SKM-1 (cell line): ENCODE results near the gene CDC42EP1.
"Not testable (repeated sequence)": the region's sequence is repeated elsewhere in the genome, so short reads cannot be mapped to it uniquely, and the experiment has no call there.

Experiments
- DNase-seq: peaks from one replicate; lab custom pipeline; 2025; ENCODE audit not compliant: unreplicated experiment; lab: John Stamatoyannopoulos, UW

CDC42EP1 gene

DNA sequence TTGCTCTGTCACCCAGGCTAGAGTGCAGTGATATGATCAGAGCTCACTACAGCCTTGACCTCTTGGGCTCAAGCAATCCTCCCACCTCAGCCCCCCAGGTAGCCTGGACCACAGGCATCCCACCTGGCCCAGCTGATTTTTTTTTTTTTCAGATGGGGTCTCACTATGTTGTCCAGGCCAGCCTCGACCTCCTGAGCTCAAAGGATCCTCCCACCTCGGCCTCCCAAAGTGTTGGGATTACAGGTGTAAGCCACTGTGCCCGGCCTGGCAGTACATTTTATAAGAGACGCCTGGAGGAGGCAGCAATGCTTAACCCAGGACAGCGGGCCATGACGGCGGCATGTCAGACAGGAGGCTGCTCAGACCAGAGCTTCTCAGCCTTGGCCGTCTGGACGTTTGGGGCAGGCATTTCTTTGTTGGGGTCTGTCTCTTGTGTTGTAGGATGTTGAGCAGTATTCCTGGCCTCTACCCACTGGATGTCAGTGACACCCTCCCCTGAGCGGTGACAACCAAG, 15.3 kb downstream of the CDC42EP1 start:
- DNase-seq = no peak

DNA sequence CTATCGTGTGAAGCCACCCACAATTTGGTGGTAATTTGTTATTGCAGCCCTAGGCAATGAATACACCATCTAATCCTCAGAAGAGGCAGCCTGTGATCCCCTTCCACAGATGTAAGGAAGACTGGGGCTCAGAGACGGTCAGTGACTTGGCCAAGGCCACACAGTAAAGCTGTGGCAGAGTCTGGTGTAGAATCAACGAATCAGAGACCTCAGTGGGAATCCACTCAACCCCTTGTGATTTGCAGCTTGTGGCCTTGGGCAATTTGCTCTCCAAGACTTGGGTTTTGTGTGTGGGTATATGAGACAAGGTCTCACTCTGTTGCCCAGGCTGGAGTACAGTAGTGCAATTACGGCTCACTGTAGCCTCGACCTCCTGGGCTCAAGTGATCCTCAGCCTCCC, 17.7 kb downstream of the CDC42EP1 start:
- DNase-seq = no peak

DNA sequence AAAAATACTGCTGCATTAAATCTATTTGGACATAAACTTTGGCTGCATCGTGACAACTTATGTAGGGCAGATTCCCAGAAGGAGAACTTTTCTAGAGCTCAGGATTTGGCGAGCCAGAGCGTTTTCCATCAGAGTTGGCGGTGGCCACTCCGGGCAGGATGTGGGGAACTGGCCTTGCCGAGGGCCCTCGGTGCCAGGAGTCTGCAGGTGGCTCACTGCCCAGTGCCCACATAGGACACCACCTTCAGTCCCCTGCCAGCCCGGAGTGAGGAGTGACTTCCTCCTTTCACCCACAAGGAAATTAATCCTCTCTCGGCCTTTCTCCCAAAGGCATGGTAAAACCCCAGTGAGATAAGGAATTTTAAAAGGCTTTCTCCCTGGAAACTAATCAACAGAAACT, 21.2 kb downstream of the CDC42EP1 start:
- no peak for DNase-seq

DNA sequence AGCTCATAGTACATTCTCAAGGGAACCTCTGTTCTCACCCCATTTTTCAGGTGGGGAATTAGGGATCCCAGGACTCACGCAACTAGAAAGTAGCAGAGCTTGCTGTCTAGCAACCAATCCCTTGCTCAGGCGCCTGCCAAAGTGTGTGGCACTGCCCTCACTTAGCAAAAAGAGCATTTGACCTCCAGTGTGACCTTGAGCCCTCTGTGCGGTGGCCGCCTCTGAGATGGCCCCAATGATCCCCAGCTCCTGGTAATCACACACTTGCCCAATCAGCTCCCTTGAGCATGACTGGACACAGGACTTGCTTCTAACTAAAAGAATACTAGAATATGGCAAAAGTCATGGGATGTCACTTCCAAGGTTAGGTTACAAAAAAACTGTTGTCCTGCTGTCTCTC, 22.2 kb downstream of the CDC42EP1 start:
- no peak for DNase-seq

DNA sequence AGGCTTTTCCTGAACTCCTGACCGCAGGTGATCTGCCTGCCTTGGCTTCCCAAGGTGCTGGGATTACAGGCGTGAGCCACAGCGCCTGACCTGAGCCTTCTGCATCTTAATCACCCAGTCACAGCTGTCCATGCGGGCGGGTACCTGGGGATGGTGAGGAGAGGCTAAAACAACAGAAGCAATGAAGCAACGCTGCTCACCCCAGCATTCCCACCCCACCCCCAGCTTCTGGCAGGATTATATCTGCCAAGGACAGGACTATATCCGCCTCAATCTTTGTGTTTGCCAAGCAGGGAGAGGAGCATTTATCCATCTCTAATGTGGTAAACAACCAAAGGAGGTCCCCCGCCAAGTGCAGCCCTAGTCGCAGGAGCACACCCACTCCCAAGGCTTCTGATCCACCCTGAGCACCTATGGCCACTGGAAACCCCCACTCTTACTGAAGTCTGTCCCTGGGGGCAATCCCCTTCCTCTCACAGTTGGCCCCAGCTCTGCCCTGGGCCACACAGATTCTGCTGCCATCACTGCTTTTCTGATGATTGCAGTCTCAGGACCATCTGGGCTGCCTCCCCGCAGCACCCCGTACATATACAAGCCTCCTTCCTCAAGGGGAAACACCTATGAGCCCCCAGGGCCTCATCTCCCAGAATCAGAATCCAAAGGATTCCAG, 28.4 kb downstream of the CDC42EP1 start:
- no peak for DNase-seq

DNA sequence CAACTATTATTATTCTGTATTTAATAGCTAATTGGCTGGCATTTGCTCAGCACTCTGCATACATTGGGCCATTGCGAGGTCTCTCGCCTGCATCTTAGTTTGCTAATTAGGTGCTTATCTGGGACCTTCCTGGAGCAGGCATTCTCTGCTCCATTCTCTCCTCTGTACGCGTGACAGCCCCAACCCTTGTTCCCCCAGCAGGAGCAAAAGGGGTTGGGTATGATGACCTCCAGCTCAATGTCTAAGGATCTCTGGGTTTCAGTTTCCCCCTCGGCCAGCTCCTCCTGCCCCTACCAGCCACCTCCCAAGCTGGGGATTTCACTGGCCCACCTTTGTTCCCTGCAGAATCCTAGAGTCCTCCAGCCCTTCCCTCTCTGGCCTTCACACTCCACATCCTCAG, 29.4 kb downstream of the CDC42EP1 start:
- DNase-seq = no peak

DNA sequence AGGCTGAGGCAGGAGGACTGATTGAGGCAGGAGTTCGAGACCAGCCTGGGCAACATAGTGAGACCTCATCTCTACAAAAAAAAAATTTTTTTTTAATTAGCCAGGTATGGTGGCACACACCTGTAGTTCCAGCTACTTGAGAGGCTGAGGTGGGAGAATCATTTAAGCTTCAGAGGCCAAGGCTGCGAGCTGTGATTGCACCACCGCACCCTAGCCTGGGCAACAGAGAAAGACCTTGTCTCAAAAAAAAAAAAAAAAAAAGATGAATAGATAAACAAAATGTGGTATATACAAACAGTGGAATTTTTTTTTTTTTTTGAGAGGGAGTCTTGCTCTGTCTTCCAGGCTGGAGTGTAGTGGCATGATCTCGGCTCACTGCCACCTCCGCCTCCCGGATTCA, 30.8 kb downstream of the CDC42EP1 start:
- DNase-seq = not testable (repeated sequence)

DNA sequence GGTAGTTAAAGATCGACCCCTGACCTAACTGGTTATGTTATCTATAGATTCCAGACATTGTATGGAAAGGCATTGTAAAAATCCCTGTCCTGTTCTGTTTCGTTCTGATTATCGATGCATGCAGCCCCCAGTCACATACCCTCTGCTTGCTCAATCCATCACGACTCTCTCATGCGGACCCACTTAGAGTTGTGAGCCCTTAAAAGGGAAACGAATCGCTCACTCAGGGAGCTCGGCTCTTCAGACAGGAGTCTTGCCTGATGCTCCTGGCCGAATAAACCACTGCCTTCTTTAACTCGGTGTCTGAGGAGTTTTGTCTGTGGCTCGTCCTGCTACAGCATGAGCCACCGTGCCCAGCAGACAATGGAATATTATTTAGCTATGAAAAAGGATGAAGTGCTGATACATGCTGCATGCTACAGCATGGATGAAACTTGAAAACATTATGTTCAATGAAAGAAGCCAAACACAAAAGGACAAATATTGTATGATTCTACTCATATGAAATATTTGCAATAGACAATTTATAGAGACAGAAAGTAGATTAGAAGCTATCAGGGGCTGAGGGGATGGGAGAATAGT, 31.6 kb downstream of the CDC42EP1 start:
- DNase-seq = no peak

DNA sequence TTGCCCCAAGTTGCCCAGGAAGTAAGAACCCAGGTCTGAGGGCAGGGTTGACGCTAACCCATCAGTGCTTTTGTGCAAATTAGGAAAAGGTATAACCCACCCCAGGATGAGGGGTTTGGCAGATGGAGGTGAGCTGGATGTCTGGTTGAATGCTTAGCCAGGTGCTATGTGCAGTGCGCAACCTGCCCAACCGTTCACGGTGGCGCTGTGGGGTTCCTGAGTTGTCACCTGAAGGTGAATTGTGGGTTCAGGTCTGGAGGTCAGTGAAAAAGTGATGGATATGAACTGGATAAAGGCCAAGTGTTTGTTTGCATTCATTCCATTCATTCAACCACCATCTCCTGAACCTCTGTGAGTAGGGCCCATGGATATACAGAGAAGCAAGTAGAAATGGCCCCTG, 34.0 kb downstream of the CDC42EP1 start:
- no peak for DNase-seq

DNA sequence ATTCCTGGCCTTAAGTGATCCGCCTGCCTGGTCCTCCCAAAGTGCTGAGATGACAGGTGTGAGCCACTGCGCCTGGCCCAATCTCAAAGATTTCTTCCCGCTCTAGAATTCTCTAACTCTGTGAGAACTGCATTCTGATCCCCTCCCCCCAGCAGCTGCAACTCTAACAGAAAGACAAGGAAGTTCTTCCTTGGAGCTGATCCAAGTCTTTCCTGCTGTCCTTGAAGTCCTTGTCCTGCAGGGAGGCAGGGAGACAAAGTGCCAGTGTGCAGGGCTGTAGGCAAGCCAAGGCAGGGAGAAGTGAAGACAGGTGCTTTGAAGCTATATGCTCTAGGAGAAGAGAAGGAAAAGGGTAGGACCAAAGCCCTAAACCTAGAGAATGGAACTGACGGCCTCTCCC, 38.9 kb downstream of the CDC42EP1 start:
- DNase-seq = no peak

DNA sequence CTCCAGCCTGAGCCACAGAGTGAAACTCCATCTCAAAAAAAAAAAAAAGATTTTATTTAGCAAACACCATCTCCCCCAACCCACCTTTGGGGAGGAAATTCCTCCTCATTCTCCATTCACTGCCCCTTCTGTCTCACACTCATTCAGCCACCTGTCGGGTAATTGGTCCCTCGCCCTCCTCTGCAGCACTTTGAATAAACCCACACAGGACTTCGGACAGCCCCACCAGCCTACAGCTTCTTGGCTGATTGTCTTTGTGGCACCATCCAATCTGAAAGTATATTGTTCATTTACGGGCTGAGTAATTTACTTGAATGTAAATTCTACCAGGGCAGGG, 40.9 kb downstream of the CDC42EP1 start:
- no peak for DNase-seq

DNA sequence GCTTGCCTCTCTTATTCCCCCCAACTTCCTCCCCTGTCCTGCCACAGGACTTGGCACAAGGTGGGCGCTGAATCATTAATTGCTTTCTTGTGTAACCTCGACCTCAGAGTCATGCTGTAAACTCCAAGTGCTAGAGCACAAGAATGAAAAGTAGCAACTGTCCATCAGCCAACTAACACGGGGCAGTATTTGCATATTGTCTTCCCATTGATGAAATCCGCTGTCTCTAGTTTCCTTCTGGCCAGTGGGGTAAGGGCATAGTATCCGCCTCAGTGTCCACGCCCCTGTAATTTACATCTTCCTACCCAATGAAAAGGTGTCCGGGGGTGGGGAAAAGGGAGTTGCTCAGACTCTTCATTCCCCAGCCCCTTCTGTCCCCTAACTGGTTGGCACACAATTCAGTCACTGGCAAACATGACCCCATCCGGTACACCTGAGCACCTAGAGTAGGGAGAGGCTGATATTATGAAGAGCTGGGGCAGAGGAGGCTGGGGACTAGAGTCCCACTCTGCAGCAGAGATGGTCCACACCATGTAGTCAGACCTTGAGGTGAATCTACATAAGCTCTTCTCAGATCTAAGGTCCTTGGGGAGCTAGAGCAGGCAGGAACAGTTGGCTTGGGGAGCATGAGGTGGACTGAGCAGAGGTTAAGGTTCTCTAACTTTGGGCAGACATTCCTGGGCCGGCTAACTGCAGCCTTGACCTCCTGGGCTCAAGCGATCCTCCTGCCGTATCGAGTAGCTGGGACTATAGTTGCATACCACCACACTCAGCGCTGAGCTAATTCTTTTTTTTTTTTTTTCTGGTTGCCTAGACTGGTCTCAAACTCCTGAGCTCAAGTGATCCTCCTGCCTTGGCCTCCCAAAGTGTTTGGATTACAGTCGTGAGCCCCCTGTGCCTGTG, 41.5 kb downstream of the CDC42EP1 start:
- DNase-seq = no peak

DNA sequence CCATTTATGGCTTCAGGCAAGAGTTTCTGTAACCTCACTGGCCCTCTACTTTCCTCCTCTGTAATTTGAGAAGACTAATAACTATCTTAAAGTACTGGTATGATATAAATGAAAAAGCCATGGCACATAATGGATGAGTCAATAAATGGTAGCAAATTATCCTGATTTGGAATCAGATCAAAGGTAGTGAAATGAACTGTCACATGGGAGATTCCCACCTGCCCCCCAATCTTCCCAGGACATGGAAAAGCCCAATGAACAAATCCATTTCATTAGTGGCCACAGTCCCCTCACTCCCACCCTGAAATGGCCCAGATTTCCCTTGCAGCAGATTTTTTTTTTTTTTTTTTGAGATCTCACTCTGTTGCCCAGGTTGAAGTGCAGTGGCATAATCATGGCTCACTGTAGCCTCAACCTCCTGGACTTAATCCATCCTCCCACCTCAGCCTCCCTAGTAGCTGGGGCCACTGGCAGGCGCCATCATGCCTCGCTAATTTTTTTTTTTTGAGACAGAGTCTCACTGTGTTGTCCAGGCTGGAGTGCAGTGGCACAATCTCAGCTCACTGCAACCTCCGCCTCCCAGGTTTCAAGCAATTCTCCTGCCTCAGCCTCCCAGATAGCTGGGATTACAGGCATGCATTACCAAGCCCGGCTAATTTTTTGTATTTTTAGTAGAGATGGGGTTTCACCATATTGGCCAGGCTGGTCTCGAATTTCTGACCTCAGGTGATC, 42.4 kb downstream of the CDC42EP1 start:
- not testable (repeated sequence) for DNase-seq

DNA sequence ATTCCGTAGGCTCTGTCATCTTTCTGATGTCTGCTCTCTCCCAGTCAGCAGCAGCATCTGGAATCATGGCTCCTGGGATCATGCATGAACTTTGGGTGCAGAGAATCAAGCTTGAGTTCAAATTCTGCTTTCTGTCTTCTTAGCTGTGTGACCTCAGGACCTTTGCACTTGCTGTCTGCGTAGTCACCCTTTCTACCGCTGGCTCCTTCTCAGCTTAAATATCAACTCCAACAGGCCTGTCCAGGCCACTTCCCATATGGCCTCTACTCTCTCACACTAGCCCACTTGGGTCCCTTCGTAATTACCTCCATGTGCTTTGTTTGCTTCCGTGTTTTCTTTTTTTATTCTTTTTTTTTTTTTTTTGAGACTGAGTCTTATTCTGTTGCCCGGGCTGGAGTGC, 43.8 kb downstream of the CDC42EP1 start:
- DNase-seq = no peak

DNA sequence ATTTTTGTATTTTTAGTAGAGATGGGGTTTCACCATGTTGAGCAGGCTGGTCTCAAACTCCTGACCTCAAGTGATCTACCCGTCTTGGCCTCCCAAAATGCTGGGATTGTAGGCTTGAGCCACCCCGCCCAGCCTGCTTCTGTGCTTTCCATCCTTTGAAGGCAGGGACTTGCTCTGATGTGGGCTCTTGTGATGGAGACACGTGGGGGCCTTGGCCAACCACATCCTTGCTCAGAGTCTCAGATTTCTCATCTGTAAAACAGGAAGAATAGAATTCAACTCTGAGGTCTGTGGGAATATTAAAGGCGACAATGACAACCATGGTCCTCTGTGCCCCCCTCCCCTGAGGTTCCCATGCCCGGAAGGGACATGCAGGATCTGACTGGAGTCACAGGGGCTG, 44.6 kb downstream of the CDC42EP1 start:
- no peak for DNase-seq

DNA sequence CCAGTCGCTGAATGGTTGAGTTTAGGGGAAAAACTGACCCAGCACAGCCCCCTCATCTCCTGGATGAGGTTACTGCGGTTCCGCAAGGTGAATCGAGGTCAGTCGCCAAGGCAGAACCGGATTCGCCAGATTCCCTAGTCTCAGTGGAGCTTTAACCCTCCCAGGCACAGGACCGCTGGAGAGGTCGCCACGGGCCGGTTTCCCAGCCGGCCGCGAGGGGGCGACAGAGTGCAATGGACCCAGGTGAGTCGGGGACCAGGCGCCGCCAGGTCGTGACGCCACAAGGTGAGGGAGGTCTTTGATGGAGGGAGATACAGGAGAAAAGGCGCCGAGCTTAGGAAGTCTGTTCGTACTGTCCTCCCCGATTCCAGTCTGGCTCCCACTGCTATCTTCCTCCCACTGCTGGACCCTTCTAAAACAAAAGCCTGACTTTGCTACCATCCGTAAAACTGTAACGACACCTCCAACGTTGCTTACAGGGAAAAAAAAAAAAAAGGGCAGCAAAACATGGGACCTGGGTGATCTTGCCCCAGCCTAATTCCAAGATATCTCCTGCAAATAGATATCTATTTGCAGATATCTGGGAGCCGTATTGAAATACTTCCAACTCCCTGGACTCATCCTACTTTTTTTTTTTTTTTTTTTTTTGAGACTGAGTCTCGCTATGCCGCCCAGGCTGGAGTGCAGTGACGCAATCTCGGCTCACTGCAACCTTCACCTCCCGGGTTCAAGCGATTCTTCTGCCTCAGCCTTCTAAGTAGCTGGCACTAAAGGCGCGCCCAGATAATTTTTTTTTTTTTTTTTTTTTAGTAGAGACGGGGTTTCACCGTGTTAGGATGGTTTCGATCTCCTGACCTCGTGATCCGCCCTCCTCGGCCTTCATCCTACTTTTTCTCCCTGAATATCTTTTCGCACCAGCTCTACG, 47.0 kb downstream of the CDC42EP1 start:
- DNase-seq = peak; percentile 70

DNA sequence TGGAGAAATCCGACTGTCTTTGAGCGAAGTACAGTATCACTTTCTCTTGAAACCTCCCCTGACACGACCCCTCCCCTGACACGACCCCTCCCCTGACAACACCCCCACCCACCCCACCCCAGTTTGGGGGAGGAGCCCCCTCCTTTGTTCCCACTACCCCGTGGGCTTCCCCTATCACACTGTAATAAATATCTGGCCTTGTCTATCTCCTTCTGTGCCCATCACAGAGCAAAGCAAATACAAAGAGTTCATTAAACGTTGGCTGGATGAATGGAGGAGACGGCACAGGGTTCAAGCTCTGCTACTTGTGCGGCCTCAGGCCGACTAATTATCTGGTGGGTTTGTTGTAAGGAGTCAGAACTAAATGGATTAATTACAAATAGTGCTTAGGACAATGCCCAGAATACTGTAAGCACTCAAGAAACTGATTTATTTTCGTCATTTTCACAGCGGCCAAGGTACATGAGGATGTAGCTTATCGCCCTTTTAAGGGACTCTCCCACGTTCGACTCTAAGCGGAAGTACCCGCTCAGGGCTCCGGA, 47.7 kb downstream of the CDC42EP1 start:
- no peak for DNase-seq

DNA sequence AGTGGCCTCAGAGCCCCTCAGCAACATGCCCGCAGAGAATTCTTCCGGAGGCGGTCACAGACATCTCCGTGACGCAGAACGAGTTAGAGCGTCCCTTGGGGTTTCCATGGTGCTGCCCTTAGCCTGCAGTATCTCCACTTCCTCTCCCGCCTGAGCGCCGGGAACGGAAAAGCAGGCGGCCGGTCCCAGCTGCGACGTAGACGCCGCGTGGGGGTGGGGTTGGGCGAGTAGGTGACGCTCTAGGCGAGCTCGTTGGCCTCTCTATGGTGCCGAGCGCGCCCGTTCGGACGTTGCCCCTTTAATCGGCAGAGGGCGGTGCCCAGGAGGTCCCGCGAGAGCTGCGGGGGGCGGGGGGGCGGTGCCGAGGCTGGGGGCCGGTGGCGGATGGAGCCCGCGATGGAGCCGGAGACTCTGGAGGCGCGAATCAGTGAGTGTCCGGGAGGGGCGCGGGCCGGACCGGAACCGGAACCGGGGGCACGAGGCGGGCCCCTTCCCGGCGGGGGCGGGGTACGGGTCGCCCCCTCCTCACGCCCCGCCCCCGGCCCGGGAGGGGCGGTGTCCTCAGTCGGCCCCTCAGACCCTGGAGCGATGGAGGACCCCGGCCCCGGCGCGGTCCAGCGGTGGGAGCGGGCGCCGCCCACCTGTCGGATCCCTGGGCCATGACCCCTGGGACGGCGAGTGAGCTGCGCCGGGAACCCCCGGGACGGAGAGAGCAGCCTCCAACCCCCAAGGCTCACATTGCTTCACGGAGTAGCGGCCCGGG, 48.4 kb downstream of the CDC42EP1 start, which contains the start of gene GGA1:
Gene GGA1, plus strand, starts transcription at position 358 of the 763 bp plus-strand sequence. Its CDS starts 27 bp downstream, at position 385.
- peak; percentile 98 for DNase-seq
